AG04450 (cell line): Measurements from ENCODE around the gene TH. TPM values are rescaled to one million over a fixed set of nuclear protein-coding genes. Genes with fewer than 3 reads are reported as not detected.

Experiments used
- CTCF ChIA-PET: fragments of 300-600, 350-600 bp; formaldehyde crosslinking; extraction: SDS; loops from one replicate; lab custom pipeline; 2022; ENCODE audit warnings: antibody characterized with exemption, inconsistent platforms; lab: Charles Lee
- POLR2A ChIA-PET: fragments of 350-600 bp; formaldehyde crosslinking; extraction: SDS; loops from one replicate; lab custom pipeline; 2021; ENCODE audit warnings: antibody characterized with exemption, inconsistent platforms; lab: Yijun Ruan, JAX
- DNase-seq: peaks from one replicate; pipeline ENCODE4 v3.0.0-alpha.2; 2011; ENCODE audit warnings: low read depth, low spot score
- H3K27ac ChIP-seq: one replicate; pipeline ENCODE4 v1.5.1; 2012; ENCODE audit warnings: low read depth, low read length, control low read depth
- H3K27me3 ChIP-seq: one replicate; pipeline ENCODE4 v1.6.0; 2012; ENCODE audit warnings: low read length; ENCODE audit not compliant: control insufficient read depth, insufficient read depth
- H3K4me3 ChIP-seq: 2 replicates; pipeline ENCODE4 v1.5.1; 2011; ENCODE audit warnings: mild to moderate bottlenecking, low read depth, low read length, control low read depth
- H3K9me3 ChIP-seq: 2 replicates; pipeline ENCODE4 v1.5.1; 2012; ENCODE audit warnings: low read length; ENCODE audit not compliant: control insufficient read depth, insufficient read depth
- CTCF ChIP-seq: IDR thresholded peaks from 2 replicates; pipeline ENCODE4 v1.5.1; 2011; ENCODE audit warnings: low read depth, low read length, control low read depth, inconsistent platforms
- polyA plus RNA-seq: library from polyadenylated mRNA; depleted of rRNA; stranded (reverse); fragments of >200 nt; gene quantifications from 2 replicates; pipeline ENCODE4 v1.2.3, GENCODE V29; 2011

Gene TH
- polyA plus RNA-seq, 1 experiment = not detected

- DNase-seq = no peak
- peaks cover 9% of the 10 kb centered on the region; the same call in 1 of the 2 replicates for H3K9me3 ChIP-seq
- H3K27ac ChIP-seq = no peak overlapping the region
- ChIA-PET POLR2A (interaction anchor here (1.2 kb wide), 1 partner anchor 32 kb away, joined by 3 read pairs; no protein-coding TSS in a partner anchor), CTCF (interaction anchor here (2.2 kb wide), 1 partner anchor 16 kb away, joined by 5 read pairs; no protein-coding TSS in a partner anchor)
- no peak overlapping the region for H3K4me3 ChIP-seq
- H3K27me3 ChIP-seq = peaks cover 29% of the 10 kb centered on the region
- TF ChIP-seq CTCF = no peak
Observed at GRCh38 chr11:2135648-2136201, 35.9 kb downstream of the TH start.

- DNase-seq = no peak
- ChIA-PET CTCF (interaction anchor here (2.2 kb wide), 1 partner anchor 17 kb away, joined by 5 read pairs; no protein-coding TSS in a partner anchor), POLR2A (no interaction called here)
- Histone ChIP-seq H3K4me3 (no peak overlapping the region), H3K27ac (no peak overlapping the region), H3K9me3 (peaks cover 9% of the 10 kb centered on the region; the same call in 1 of the 2 replicates), H3K27me3 (peaks cover 24% of the 10 kb centered on the region)
- no peak for TF ChIP-seq CTCF
Observed at GRCh38 chr11:2135018-2135569, 36.5 kb downstream of the TH start.

- ChIA-PET CTCF (no interaction called here), POLR2A (no interaction called here)
- H3K27ac ChIP-seq = no peak overlapping the region
- peaks cover 9% of the 10 kb centered on the region; the same call in 1 of the 2 replicates for H3K9me3 ChIP-seq
- H3K4me3 ChIP-seq = no peak overlapping the region
- DNase-seq = no peak
- H3K27me3 ChIP-seq = peaks cover 19% of the 10 kb centered on the region
- no peak for TF ChIP-seq CTCF
Observed at GRCh38 chr11:2134022-2135010, 37.3 kb downstream of the TH start.

- Histone ChIP-seq H3K27me3 (peaks cover 21% of the 10 kb centered on the region), H3K27ac (no peak overlapping the region), H3K9me3 (peaks cover 9% of the 10 kb centered on the region; the same call in 1 of the 2 replicates), H3K4me3 (no peak overlapping the region)
- CTCF ChIA-PET = interaction anchor here (0.8 kb wide), 1 partner anchor 16 kb away, joined by 3 read pairs; no protein-coding TSS in a partner anchor
- POLR2A ChIA-PET = no interaction called here
- no peak for TF ChIP-seq CTCF
- DNase-seq = no peak
Observed at GRCh38 chr11:2133241-2134021, 38.2 kb downstream of the TH start.
